ENCODE results near the gene NDST4. TPM values are rescaled to one million over a fixed set of nuclear protein-coding genes. Genes with fewer than 3 reads are reported as not detected.

The NDST4 gene
- total RNA-seq, 1 experiment from 2014 or later: not detected

GRCh38 chr4:114941503-114941902, 171.9 kb downstream of the NDST4 start:
- no peak overlapping the region for H2AFZ ChIP-seq (ENCODE audit: low read length)

More at GRCh38 chr4:114941503-114941902, 171.9 kb downstream of the NDST4 start:
- no peak overlapping the region for H4K8ac ChIP-seq (replicated peaks; ENCODE audit: insufficient read length, low read depth, low read length)
- no CpG with 5 or more reads among the region's 2 CpGs for WGBS (ENCODE audit: extremely low coverage, insufficient read length, low lambda C conversion rate)
- H4K20me1 ChIP-seq (ENCODE audit: control insufficient read depth, insufficient read depth, insufficient read length): no peaks in the 10 kb centered on the region
- no peaks in the 10 kb centered on the region for H3K4me1 ChIP-seq (ENCODE audit: insufficient read depth, low read length)
- H3T11ph ChIP-seq (ENCODE audit: low read length): no peak overlapping the region
- H2BK5ac ChIP-seq (ENCODE audit: insufficient read length, low read length): no peak overlapping the region
- no peak overlapping the region for H2BK15ac ChIP-seq (ENCODE audit: low read depth, low read length)
- H2BK120ac ChIP-seq (ENCODE audit: low read depth, low read length, poor library complexity, severe bottlenecking): no peak overlapping the region
- Mint-ChIP-seq H3K4me3 (no peak overlapping the region), H3K27me3 (ENCODE audit: low read depth) (no peaks in the 10 kb centered on the region), H3K27ac (no peak overlapping the region), H3K36me3 (ENCODE audit: insufficient read depth in 1 of 3, low read depth in 3 of 3) (no peaks in the 10 kb centered on the region), H3K4me1 (peaks cover 7 to 9% of the 10 kb centered on the region in 2 experiments), H3K9me3 (no peaks in the 10 kb centered on the region)
- H3K56ac ChIP-seq (ENCODE audit: insufficient read length, low read depth, low read length): no peak overlapping the region
- no peaks in the 10 kb centered on the region for H3K79me2 ChIP-seq (ENCODE audit: insufficient read depth, low read length)
- no peak overlapping the region for H2BK12ac ChIP-seq (ENCODE audit: insufficient read length, low read depth, low read length)
- H3K14ac ChIP-seq (ENCODE audit: insufficient read depth, low read length): no peak overlapping the region
- H3K9ac ChIP-seq (ENCODE audit: extremely low read depth, insufficient read length, low read length): no peak overlapping the region
- H3K27me3 ChIP-seq (ENCODE audit: insufficient read depth, low read length): no peaks in the 10 kb centered on the region
- TF ChIP-seq CTCF (conservative IDR thresholded peaks at IDR 0.05): no peak
- H3K23me2 ChIP-seq (ENCODE audit: insufficient read length, low read depth, low read length, poor library complexity, severe bottlenecking): no peaks in the 10 kb centered on the region
- no peaks in the 10 kb centered on the region for H3K79me1 ChIP-seq (ENCODE audit: insufficient read depth, low read depth, low read length, poor library complexity, severe bottlenecking)
- no peak overlapping the region for H3K23ac ChIP-seq (ENCODE audit: insufficient read length, low read depth, low read length)
- H4K5ac ChIP-seq (ENCODE audit: insufficient read length, low read depth, low read length): no peak overlapping the region
- H2BK20ac ChIP-seq (ENCODE audit: low read depth, low read length, poor library complexity, severe bottlenecking): no peak overlapping the region
- no peak overlapping the region for H3K18ac ChIP-seq (ENCODE audit: insufficient read length, low read depth, low read length)
- H3K4me2 ChIP-seq (ENCODE audit: insufficient read depth, insufficient read length, low read length): no peak overlapping the region
- no peak for DNase-seq
- H3K27ac ChIP-seq (ENCODE audit: insufficient read length, low read depth, low read length): no peak overlapping the region
- H3K9me3 ChIP-seq (ENCODE audit: control insufficient read depth, low read depth, low read length): no peaks in the 10 kb centered on the region
- no peak overlapping the region for H3K4ac ChIP-seq (ENCODE audit: low read depth, low read length)
- no peak overlapping the region for H4K91ac ChIP-seq (ENCODE audit: insufficient read length, low read depth, low read length)
- no peak overlapping the region for H2AK5ac ChIP-seq (ENCODE audit: insufficient read length, low read length)

Data from H9 (cell line).